HepG2 (cell line): Measurements from ENCODE around the gene RNASE8. TPM values are rescaled to one million over a fixed set of nuclear protein-coding genes. Genes with fewer than 3 reads are reported as not detected.

ENCODE experiments used
- CENPX ChIP-seq: sonication (generic); formaldehyde crosslinking; IDR thresholded peaks from 2 replicates; pipeline ENCODE4 v1.9.0; 2021; ENCODE audit warnings: mild to moderate bottlenecking, missing genetic modification reagents, moderate library complexity
- GTF3A ChIP-seq: sonication (generic); formaldehyde crosslinking; conservative IDR thresholded peaks from 2 replicates; pipeline ENCODE4 v1.4.0; 2020; ENCODE audit warnings: mild to moderate bottlenecking, missing genetic modification reagents
- MAZ ChIP-seq, 2 experiments: sonication (generic) in 1 of 2; formaldehyde crosslinking in 1 of 2; IDR thresholded peaks; 2 replicates each; pipeline versions ENCODE4 v1.5.0 to v1.6.1; 2012 to 2020; ENCODE audit warnings: low read depth in 2 of 2, mild to moderate bottlenecking in 2 of 2, borderline replicate concordance in 1 of 2, improper control_type of control experiment in 1 of 2, low read length in 1 of 2, missing genetic modification reagents in 1 of 2, moderate library complexity in 1 of 2
- NBN ChIP-seq: fragments of 450-650 bp; conservative IDR thresholded peaks from 2 replicates; pipeline ENCODE4 v1.6.1; 2017
- PHB2 ChIP-seq: fragments of 450-650 bp; IDR thresholded peaks from 2 replicates; pipeline ENCODE4 v1.6.1; 2018; ENCODE audit not compliant: partially characterized antibody
- RBFOX2 ChIP-seq: fragments of 200-400 bp; formaldehyde crosslinking; IDR thresholded peaks from 2 replicates; pipeline ENCODE4 v1.6.1; 2017; ENCODE audit warnings: low read depth, mild to moderate bottlenecking, low read length
- RELA ChIP-seq: sonication (generic); formaldehyde crosslinking; IDR thresholded peaks from 2 replicates; pipeline ENCODE4 v1.4.0; 2020; ENCODE audit warnings: missing genetic modification reagents
- SNAI1 ChIP-seq: sonication (generic); formaldehyde crosslinking; IDR thresholded peaks from 2 replicates; pipeline ENCODE4 v1.5.0; 2020; ENCODE audit warnings: mild to moderate bottlenecking, missing genetic modification reagents, borderline replicate concordance
- SNRNP70 ChIP-seq: fragments of 200-400 bp; formaldehyde crosslinking; IDR thresholded peaks from 2 replicates; pipeline ENCODE4 v1.6.1; 2017; ENCODE audit warnings: mild to moderate bottlenecking, low read depth, low read length, moderate library complexity
- SOX5 ChIP-seq: IDR thresholded peaks from 2 replicates; pipeline ENCODE4 v1.6.1; 2016; ENCODE audit warnings: borderline replicate concordance
- SRSF4 ChIP-seq: fragments of 200-400 bp; formaldehyde crosslinking; IDR thresholded peaks from one replicate; pipeline ENCODE4 v1.6.1; 2018; ENCODE audit warnings: mild to moderate bottlenecking, low read depth, low read length, moderate library complexity; ENCODE audit not compliant: poor library complexity, severe bottlenecking
- ZBTB8A ChIP-seq: sonication (generic); formaldehyde crosslinking; IDR thresholded peaks from 2 replicates; pipeline ENCODE4 v1.4.0; 2020; ENCODE audit warnings: mild to moderate bottlenecking, low read depth, missing genetic modification reagents, borderline replicate concordance
- ZNF484 ChIP-seq: sonication (generic); formaldehyde crosslinking; IDR thresholded peaks from 2 replicates; pipeline ENCODE4 v1.5.1; 2020; ENCODE audit warnings: mild to moderate bottlenecking, low read depth, missing genetic modification reagents, borderline replicate concordance
- polyA plus RNA-seq, 8 experiments: library from polyadenylated mRNA; depleted of rRNA in 3 of 8; stranded (reverse) in 7 of 8; unstranded in 1 of 8; fragments of >200 nt; fragmentation: Illumina TruSeq in 4 of 8; extraction: Trizol in 4 of 8; gene quantifications; 2 replicates each; pipeline versions ENCODE4 v1.2.1 to v1.2.3, GENCODE V29; 2011 to 2016; ENCODE audit warnings: low read depth in 4 of 8, missing spikeins in 1 of 8, mixed read lengths in 1 of 8; ENCODE audit not compliant: insufficient read depth in 1 of 8
- total RNA-seq, 5 experiments: library from RNA; depleted of rRNA; stranded (reverse); fragments of >200 nt; fragmentation: Illumina TruSeq; extraction: Trizol; gene quantifications; 2 replicates each; pipeline ENCODE4 v1.2.3, GENCODE V29; 2016; ENCODE audit warnings: low read depth in 1 of 5
- TF ChIP-seq, protein P1 (sequence below): IDR thresholded peaks from 2 replicates; pipeline ENCODE4 v1.6.1; 2012; ENCODE audit warnings: low read depth, low read length, improper control_type of control experiment
- TF ChIP-seq, protein P2 (sequence below): sonication (generic); formaldehyde crosslinking; IDR thresholded peaks from 2 replicates; pipeline ENCODE4 v1.4.0; 2020; ENCODE audit warnings: missing genetic modification reagents
- TF ChIP-seq, protein P3 (sequence below): sonication (generic); formaldehyde crosslinking; IDR thresholded peaks from 2 replicates; pipeline ENCODE4 v1.5.1; 2020; ENCODE audit warnings: missing genetic modification reagents, mild to moderate bottlenecking, borderline replicate concordance
- TF ChIP-seq, protein P4 (sequence below): sonication (generic); formaldehyde crosslinking; IDR thresholded peaks from 2 replicates; pipeline ENCODE4 v1.5.1; 2020; ENCODE audit warnings: missing genetic modification reagents, mild to moderate bottlenecking, borderline replicate concordance
- TF ChIP-seq, protein P5 (sequence below): sonication (generic); formaldehyde crosslinking; IDR thresholded peaks from 2 replicates; pipeline ENCODE4 v1.4.0; 2020; ENCODE audit warnings: mild to moderate bottlenecking, missing genetic modification reagents, borderline replicate concordance

RNASE8 gene
- total and polyA plus RNA-seq, 2 of the 13 experiments (the other 11 are each of a cell fraction or from before 2014, with no cell fraction given): not detected

DNA sequence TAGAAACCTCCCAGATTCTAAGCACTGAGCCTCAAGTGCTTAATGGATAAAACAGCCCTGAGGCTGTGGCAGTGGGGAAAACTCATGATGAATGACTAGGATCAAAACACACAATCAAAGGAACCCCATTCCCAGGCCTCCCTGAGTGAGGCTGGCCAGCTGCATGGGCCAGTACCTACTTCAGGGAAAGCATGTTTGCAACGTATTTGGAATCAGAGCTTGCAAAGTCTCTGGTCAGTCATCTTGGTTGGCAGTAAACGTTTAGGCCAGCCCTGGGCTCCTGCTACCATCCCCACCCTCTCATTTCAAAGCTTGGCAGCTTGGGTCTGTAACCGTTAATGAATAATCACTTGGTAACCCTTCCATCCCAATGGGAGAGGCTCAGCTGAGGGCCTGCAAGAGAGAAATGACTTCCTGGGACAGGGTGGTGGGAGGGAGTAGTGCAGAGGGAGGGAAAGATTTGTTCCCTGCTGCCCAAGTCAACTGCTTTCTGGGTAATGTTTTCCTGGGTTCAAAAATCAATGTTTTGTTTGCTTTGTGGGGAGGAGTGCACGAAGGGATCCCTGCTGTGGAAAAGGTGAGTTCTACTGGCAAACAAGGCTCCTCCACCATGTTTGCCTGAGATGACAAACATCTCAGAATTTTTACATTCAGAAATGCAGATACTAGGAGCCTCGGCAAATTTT lies 2.0 kb upstream of the RNASE8 start (continued):
- TF ChIP-seq, protein P1, sequence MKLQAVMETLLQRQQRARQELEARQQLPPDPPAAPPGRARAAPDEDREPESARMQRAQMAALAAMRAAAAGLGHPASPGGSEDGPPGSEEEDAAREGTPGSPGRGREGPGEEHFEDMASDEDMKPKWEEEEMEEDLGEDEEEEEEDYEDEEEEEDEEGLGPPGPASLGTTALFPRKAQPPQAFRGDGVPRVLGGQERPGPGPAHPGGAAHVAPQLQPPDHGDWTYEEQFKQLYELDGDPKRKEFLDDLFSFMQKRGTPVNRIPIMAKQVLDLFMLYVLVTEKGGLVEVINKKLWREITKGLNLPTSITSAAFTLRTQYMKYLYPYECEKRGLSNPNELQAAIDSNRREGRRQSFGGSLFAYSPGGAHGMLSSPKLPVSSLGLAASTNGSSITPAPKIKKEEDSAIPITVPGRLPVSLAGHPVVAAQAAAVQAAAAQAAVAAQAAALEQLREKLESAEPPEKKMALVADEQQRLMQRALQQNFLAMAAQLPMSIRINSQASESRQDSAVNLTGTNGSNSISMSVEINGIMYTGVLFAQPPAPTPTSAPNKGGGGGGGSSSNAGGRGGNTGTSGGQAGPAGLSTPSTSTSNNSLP: peak; percentile 62; the same call in 1 of the 2 replicates
- TF ChIP-seq SOX5 (CRISPR knock-in tag) (peak; percentile 84), SNRNP70 (no peak), NBN (no peak), ZBTB8A (CRISPR knock-in tag) (no peak), CENPX (CRISPR knock-in tag) (no peak), ZNF484 (CRISPR knock-in tag) (no peak), MAZ (IDR thresholded peaks at IDR 0.05; ENCODE audit: borderline replicate concordance, low read depth, low read length) (peak; percentile 81), MAZ (CRISPR knock-in tag; IDR thresholded peaks at IDR 0.05; ENCODE audit: low read depth) (peak; percentile 73; the same call in 1 of the 2 replicates), RELA (CRISPR knock-in tag) (peak; percentile 58; the same call in 1 of the 2 replicates), GTF3A (CRISPR knock-in tag) (no peak), SNAI1 (no peak), RBFOX2 (peak; percentile 63), PHB2 (no peak), SRSF4 (no peak)
- TF ChIP-seq, protein P2, sequence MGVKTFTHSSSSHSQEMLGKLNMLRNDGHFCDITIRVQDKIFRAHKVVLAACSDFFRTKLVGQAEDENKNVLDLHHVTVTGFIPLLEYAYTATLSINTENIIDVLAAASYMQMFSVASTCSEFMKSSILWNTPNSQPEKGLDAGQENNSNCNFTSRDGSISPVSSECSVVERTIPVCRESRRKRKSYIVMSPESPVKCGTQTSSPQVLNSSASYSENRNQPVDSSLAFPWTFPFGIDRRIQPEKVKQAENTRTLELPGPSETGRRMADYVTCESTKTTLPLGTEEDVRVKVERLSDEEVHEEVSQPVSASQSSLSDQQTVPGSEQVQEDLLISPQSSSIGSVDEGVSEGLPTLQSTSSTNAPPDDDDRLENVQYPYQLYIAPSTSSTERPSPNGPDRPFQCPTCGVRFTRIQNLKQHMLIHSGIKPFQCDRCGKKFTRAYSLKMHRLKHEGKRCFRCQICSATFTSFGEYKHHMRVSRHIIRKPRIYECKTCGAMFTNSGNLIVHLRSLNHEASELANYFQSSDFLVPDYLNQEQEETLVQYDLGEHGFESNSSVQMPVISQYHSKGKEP: no peak
- TF ChIP-seq, protein P3, sequence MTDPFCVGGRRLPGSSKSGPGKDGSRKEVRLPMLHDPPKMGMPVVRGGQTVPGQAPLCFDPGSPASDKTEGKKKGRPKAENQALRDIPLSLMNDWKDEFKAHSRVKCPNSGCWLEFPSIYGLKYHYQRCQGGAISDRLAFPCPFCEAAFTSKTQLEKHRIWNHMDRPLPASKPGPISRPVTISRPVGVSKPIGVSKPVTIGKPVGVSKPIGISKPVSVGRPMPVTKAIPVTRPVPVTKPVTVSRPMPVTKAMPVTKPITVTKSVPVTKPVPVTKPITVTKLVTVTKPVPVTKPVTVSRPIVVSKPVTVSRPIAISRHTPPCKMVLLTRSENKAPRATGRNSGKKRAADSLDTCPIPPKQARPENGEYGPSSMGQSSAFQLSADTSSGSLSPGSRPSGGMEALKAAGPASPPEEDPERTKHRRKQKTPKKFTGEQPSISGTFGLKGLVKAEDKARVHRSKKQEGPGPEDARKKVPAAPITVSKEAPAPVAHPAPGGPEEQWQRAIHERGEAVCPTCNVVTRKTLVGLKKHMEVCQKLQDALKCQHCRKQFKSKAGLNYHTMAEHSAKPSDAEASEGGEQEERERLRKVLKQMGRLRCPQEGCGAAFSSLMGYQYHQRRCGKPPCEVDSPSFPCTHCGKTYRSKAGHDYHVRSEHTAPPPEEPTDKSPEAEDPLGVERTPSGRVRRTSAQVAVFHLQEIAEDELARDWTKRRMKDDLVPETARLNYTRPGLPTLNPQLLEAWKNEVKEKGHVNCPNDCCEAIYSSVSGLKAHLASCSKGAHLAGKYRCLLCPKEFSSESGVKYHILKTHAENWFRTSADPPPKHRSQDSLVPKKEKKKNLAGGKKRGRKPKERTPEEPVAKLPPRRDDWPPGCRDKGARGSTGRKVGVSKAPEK: no peak; the same call in 1 of the 2 replicates
- TF ChIP-seq, protein P4, sequence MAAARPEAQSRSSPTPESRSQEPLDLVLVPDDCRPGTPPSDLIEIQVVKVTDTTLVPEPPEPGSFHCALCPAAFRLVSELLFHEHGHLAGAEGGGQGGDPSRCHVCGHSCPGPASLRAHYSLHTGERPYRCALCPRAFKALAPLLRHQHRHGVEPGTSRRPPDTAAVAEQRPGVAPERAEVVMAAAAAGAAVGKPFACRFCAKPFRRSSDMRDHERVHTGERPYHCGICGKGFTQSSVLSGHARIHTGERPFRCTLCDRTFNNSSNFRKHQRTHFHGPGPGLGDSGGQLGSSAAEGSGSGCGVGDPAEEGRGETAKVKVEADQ (CRISPR knock-in tag): no peak
- TF ChIP-seq, protein P5, sequence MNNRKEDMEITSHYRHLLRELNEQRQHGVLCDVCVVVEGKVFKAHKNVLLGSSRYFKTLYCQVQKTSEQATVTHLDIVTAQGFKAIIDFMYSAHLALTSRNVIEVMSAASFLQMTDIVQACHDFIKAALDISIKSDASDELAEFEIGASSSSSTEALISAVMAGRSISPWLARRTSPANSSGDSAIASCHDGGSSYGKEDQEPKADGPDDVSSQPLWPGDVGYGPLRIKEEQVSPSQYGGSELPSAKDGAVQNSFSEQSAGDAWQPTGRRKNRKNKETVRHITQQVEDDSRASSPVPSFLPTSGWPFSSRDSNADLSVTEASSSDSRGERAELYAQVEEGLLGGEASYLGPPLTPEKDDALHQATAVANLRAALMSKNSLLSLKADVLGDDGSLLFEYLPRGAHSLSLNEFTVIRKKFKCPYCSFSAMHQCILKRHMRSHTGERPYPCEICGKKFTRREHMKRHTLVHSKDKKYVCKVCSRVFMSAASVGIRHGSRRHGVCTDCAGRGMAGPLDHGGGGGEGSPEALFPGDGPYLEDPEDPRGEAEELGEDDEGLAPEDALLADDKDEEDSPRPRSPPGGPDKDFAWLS (CRISPR knock-in tag): no peak
